Prostate gland (tissue), 2 donors: ENCODE measurements around the gene ARHGAP11A.
"Not testable (repeated sequence)": the region's sequence is repeated elsewhere in the genome, so short reads cannot be mapped to it uniquely, and the experiment has no call there.

ENCODE experiments used
- CTCF ChIP-seq, 4 experiments: fragments of 200-600 bp in 2 of 4; fragments of 450-650 bp in 2 of 4; sonication (generic) in 2 of 4; IDR thresholded peaks; 1 replicate in 3 of 4; 2 replicates in 1 of 4; pipeline ENCODE4 v1.5.1; 2016 to 2019; ENCODE audit warnings: antibody characterized with exemption in 4 of 4, mild to moderate bottlenecking in 2 of 4, moderate library complexity in 2 of 4
- POLR2A ChIP-seq: fragments of 450-650 bp; IDR thresholded peaks from one replicate; pipeline ENCODE4 v1.6.1; 2016; ENCODE audit warnings: antibody characterized with exemption, mild to moderate bottlenecking

- TF ChIP-seq CTCF (IDR thresholded peaks at IDR 0.05); POLR2A: not testable (repeated sequence)
These were observed 36.8 kb upstream of the ARHGAP11A start for GRCh38 chr15:32578482-32578881.
